HL-60 (cell line): ENCODE results near the gene CIRBP.

Experiments
- DNase-seq, 2 experiments: peaks; one replicate each; pipeline ENCODE4 v3.0.0-alpha.2; 2010 to 2020; ENCODE audit warnings: low read depth in 1 of 2, low spot score in 1 of 2
- H3K27ac ChIP-seq: fragments of 250-450 bp; sonication (Bioruptor Pico); replicated peaks from 2 replicates; pipeline ENCODE4 v1.5.1; 2020; ENCODE audit warnings: mild to moderate bottlenecking, moderate library complexity
- H3K27me3 ChIP-seq: fragments of 250-450 bp; sonication (Bioruptor Pico); 2 replicates; pipeline ENCODE4 v1.5.1; 2021; ENCODE audit warnings: mild to moderate bottlenecking, moderate library complexity; ENCODE audit not compliant: insufficient read depth, poor library complexity, severe bottlenecking
- H3K4me3 ChIP-seq: replicated peaks from 2 replicates; pipeline ENCODE4 v1.5.1; 2011; ENCODE audit warnings: mild to moderate bottlenecking, control low read depth, low read length; ENCODE audit not compliant: insufficient read depth
- GABPA ChIP-seq: IDR thresholded peaks from 2 replicates; pipeline ENCODE4 v1.6.1; 2012; ENCODE audit warnings: low read depth
- POLR2AphosphoS5 ChIP-seq: IDR thresholded peaks from 2 replicates; pipeline ENCODE4 v1.6.1; 2012; ENCODE audit warnings: low read depth
- SPI1 ChIP-seq: IDR thresholded peaks from 2 replicates; pipeline ENCODE4 v1.6.1; 2012; ENCODE audit warnings: low read depth, mild to moderate bottlenecking, borderline replicate concordance
- TF ChIP-seq, protein P1 (sequence below): IDR thresholded peaks from one replicate; pipeline ENCODE4 v1.5.1; 2011; ENCODE audit warnings: low read length, control low read depth, inconsistent platforms; ENCODE audit not compliant: insufficient read depth
- TF ChIP-seq, protein P2 (sequence below): IDR thresholded peaks from 2 replicates; pipeline ENCODE4 v1.6.1; 2012; ENCODE audit warnings: low read depth; ENCODE audit not compliant: insufficient replicate concordance

Gene CIRBP

DNA sequence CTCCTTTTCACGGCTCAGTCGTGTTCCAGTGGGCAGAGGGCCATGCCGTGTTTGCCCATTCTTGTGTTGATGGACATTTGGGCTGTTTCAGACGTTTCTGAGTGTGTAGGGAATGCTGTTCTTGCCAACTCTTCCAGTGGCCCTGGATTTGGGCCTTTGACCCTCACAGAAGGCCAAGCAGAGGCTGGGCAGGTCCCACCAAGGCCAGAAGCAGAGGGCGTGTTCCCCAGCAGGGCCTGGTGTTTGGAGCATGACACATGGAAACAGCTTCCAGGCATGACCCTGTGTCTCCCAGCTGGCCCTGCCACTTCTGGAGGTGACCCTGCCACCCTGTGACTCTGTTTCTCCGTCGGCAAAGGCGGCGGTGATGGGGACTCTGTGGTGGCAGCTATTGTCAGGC lies 52.4 kb downstream of the CIRBP start:
- TF ChIP-seq, protein P1, sequence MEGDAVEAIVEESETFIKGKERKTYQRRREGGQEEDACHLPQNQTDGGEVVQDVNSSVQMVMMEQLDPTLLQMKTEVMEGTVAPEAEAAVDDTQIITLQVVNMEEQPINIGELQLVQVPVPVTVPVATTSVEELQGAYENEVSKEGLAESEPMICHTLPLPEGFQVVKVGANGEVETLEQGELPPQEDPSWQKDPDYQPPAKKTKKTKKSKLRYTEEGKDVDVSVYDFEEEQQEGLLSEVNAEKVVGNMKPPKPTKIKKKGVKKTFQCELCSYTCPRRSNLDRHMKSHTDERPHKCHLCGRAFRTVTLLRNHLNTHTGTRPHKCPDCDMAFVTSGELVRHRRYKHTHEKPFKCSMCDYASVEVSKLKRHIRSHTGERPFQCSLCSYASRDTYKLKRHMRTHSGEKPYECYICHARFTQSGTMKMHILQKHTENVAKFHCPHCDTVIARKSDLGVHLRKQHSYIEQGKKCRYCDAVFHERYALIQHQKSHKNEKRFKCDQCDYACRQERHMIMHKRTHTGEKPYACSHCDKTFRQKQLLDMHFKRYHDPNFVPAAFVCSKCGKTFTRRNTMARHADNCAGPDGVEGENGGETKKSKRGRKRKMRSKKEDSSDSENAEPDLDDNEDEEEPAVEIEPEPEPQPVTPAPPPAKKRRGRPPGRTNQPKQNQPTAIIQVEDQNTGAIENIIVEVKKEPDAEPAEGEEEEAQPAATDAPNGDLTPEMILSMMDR: no peak
- TF ChIP-seq GABPA (no peak), SPI1 (no peak), POLR2AphosphoS5 (no peak)
- TF ChIP-seq, protein P2, sequence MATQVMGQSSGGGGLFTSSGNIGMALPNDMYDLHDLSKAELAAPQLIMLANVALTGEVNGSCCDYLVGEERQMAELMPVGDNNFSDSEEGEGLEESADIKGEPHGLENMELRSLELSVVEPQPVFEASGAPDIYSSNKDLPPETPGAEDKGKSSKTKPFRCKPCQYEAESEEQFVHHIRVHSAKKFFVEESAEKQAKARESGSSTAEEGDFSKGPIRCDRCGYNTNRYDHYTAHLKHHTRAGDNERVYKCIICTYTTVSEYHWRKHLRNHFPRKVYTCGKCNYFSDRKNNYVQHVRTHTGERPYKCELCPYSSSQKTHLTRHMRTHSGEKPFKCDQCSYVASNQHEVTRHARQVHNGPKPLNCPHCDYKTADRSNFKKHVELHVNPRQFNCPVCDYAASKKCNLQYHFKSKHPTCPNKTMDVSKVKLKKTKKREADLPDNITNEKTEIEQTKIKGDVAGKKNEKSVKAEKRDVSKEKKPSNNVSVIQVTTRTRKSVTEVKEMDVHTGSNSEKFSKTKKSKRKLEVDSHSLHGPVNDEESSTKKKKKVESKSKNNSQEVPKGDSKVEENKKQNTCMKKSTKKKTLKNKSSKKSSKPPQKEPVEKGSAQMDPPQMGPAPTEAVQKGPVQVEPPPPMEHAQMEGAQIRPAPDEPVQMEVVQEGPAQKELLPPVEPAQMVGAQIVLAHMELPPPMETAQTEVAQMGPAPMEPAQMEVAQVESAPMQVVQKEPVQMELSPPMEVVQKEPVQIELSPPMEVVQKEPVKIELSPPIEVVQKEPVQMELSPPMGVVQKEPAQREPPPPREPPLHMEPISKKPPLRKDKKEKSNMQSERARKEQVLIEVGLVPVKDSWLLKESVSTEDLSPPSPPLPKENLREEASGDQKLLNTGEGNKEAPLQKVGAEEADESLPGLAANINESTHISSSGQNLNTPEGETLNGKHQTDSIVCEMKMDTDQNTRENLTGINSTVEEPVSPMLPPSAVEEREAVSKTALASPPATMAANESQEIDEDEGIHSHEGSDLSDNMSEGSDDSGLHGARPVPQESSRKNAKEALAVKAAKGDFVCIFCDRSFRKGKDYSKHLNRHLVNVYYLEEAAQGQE: no peak
- peaks cover 30% of the 10 kb centered on the region for H3K27me3 ChIP-seq
- no peak for DNase-seq
- no peak overlapping the region for H3K27ac ChIP-seq
- no peak overlapping the region for H3K4me3 ChIP-seq

- no peak overlapping the region for H3K27ac ChIP-seq
- H3K4me3 ChIP-seq: no peak overlapping the region
- no peak for TF ChIP-seq POLR2AphosphoS5
- TF ChIP-seq, protein P1: no peak
- no peak for TF ChIP-seq SPI1
- DNase-seq: no peak
- H3K27me3 ChIP-seq: peaks cover 26% of the 10 kb centered on the region
Observed at GRCh38 chr19:1322198-1322981, 53.3 kb downstream of the CIRBP start.

GRCh38 chr19:1324249-1324805 lies 55.2 kb downstream of the CIRBP start:
- Histone ChIP-seq H3K27me3 (peaks cover 22% of the 10 kb centered on the region), H3K4me3 (no peak overlapping the region), H3K27ac (no peak overlapping the region)
- no peak for DNase-seq
- no peak for TF ChIP-seq GABPA
